ENCODE measurements around the gene TNFSF13. TPM values are rescaled to one million over a fixed set of nuclear protein-coding genes. Genes with fewer than 3 reads are reported as not detected.

Gene TNFSF13
- total RNA-seq, result 10 to 100 TPM; 24.5 to 70.9 (median 48.3) TPM

DNA sequence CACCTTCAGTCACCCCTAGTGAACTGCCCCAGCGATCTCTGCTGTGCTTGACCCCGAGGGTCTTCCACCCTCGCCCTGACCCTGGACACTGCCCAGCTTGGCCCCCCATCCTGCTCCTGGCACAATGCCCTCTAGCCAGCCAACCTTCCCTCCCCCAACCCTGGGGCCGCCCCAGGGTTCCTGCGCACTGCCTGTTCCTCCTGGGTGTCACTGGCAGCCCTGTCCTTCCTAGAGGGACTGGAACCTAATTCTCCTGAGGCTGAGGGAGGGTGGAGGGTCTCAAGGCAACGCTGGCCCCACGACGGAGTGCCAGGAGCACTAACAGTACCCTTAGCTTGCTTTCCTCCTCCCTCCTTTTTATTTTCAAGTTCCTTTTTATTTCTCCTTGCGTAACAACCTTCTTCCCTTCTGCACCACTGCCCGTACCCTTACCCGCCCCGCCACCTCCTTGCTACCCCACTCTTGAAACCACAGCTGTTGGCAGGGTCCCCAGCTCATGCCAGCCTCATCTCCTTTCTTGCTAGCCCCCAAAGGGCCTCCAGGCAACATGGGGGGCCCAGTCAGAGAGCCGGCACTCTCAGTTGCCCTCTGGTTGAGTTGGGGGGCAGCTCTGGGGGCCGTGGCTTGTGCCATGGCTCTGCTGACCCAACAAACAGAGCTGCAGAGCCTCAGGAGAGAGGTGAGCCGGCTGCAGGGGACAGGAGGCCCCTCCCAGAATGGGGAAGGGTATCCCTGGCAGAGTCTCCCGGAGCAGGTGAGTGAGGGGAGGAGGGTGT is at the start of gene TNFSF13:
Gene TNFSF13, plus strand, starts transcription at position 207 of the 776 bp plus-strand sequence. Its CDS starts 290 bp downstream, at position 497.
- no peak for DNase-seq (ENCODE audit: low spot score)
- ATAC-seq (ENCODE audit: low FRiP score), result peak; percentile 30
- no peak for TF ChIP-seq CTCF (IDR thresholded peaks at IDR 0.05)

DNA sequence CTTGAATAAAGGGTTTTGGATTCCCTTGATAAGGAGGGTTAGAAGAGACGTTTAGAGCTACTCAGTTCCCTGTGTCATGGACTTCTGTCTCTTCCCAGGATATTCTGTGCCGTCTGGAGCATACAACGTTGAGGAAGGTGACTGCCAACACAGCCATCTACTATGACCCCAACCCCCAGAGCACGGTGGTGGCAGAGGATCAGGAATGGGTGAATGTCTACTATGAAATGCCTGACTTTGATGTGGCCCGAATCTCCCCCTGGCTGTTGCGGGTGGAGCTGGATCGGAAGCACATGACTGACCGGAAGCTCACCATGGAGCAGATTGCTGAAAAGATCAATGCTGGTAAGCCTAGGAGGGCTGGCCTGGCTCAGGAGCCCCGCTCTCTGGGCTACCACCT is 49.7 kb upstream of the TNFSF13 start:
- no peak for TF ChIP-seq CTCF (IDR thresholded peaks at IDR 0.05)
- DNase-seq (ENCODE audit: low spot score), result no peak
- ATAC-seq (ENCODE audit: low FRiP score), result no peak

- ATAC-seq (ENCODE audit: low FRiP score) (no peak), DNase-seq (ENCODE audit: low spot score) (no peak)
- TF ChIP-seq CTCF (IDR thresholded peaks at IDR 0.05), result no peak
These were observed 48.6 kb upstream of the TNFSF13 start for GRCh38 chr17:7509937-7510336.

GRCh38 chr17:7511108-7511507 is 47.4 kb upstream of the TNFSF13 start:
- ATAC-seq (ENCODE audit: low FRiP score) (no peak), DNase-seq (ENCODE audit: low spot score) (no peak)
- TF ChIP-seq CTCF (IDR thresholded peaks at IDR 0.05), result no peak

DNA sequence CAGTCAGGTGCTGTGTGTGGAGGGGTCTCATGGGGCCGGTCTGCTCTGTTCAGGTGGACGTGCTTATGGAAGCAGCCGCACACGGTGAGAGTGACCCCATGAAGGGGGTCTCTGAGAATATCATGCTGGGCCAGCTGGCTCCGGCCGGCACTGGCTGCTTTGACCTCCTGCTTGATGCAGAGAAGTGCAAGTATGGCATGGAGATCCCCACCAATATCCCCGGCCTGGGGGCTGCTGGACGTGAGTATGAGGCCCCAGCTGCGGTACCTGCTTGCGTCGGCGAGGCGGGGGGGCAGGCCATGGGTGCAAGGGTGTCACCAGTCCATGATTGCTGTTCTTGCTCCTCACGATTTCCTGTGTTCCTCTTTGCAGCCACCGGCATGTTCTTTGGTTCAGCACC is 46.4 kb upstream of the TNFSF13 start:
- no peak for TF ChIP-seq CTCF (IDR thresholded peaks at IDR 0.05)
- DNase-seq (ENCODE audit: low spot score) (no peak), ATAC-seq (ENCODE audit: low FRiP score) (no peak)

DNA sequence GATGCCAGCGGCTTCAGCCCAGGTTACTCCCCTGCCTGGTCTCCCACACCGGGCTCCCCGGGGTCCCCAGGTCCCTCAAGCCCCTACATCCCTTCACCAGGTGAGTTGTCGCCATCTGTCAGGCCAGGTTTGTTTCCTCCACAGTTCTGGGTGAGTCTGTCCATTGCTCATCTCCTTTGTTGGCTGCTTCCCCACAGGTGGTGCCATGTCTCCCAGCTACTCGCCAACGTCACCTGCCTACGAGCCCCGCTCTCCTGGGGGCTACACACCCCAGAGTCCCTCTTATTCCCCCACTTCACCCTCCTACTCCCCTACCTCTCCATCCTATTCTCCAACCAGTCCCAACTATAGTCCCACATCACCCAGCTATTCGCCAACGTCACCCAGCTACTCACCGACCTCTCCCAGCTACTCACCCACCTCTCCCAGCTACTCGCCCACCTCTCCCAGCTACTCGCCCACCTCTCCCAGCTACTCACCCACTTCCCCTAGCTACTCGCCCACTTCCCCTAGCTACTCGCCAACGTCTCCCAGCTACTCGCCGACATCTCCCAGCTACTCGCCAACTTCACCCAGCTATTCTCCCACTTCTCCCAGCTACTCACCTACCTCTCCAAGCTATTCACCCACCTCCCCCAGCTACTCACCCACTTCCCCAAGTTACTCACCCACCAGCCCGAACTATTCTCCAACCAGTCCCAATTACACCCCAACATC is 45.6 kb upstream of the TNFSF13 start:
- no peak for DNase-seq (ENCODE audit: low spot score)
- TF ChIP-seq CTCF (IDR thresholded peaks at IDR 0.05), result no peak
- ATAC-seq (ENCODE audit: low FRiP score), result no peak
